ENCODE results near the gene NPC1L1.

Gene NPC1L1

GRCh38 chr7:44541028-44541869 lies at the start of gene NPC1L1:
NPC1L1 (minus strand) TSS chr7:44541330; CDS start chr7:44541259, 71 bp downstream.
- DNase-seq = no peak

DNA sequence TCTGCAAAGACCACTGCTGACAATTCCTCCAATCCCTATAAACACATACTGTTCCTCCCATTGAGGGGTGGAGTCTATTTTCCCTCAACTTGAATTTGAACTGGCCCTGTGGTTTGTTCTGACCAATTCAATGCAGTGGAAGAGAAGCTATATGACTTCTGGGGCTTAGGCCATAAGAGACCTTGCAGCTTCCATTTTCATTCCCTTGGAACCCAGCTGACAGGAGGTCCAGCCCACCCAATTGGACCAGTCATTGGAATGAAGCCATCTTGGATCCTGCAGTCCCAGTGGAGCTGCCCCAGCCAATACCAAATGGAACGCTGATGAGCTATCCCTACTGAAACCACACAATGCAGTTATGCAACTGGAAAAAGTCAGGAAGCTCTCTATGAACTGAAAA lies 49.8 kb upstream of the NPC1L1 start:
- no peak for DNase-seq

DNA sequence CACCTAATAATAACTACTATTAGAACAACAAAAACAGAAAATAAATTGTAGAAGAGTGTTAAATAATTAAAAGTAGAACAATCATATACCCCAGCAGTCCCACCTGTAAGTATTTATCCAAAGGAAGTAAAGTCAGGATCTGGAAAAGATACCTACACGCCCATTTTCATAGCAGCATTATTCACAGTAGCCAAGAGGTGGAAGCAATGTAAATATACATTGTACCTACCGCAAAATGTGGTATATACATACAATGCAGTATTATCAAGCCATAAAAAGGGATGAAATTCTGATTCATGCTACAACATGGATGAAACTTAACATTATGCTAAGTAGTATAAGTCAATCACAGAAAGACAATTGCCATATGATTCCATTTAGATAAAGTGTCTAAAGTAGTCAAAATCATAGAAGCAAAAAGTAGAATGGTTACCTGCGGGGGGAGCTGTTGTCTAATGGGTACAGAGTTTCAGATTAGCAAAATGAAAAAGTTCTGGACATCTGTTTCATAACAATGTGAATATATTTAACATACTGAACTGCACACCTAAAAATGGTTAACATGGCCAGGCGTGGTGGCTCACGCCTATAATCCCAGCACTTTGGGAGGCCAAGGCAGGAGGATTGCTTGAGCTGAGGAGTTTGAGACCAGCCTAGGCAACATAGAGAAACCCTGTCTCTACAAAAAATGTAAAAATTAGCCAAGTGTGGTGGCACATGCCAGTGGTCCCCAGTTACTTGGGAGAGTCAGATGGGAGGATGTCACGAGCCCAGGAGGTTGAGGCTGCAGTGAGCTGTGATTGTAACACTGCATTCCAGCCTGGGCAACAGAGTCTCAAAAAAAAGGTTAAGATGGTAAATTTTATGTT lies 46.9 kb upstream of the NPC1L1 start:
- peak; percentile 57 to 74 for DNase-seq

- DNase-seq = no peak
Observed at GRCh38 chr7:44583146-44583865, 42.2 kb upstream of the NPC1L1 start.

DNA sequence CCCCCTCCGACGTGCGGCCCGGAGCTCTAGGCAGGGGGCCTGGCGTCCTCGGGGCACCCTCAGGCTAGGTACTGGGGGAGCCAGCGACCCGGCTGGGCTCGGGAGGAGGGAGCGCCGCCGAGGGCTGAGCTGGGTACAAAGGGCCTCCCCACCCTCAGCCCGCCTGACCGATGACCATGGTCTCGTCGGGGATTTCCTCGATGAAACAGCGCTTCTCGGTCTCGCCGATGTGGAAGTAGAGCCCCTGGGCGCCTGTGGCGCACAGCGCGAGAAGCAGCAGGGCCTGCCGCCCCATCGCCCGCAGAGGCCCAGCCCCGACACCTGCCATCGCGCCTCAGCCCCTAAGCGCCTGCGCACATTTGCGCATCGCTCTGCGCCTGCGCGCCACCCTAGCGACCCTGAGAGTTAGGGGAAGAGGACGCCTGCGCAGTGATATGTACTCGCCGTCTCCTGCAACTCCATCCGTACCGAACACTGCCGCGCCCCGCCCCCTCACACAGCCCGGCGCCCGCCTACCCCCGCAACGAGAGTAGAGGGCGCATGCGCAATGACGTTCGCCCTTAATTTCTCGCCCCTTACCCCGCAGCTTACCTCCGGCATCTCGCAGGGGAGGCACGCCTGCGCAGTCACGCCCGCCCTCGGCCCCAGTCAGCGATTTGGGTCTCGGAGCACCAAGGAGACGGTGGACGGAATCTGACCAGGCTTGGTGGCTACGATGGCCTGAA lies 40.9 kb upstream of the NPC1L1 start, which contains the start of gene TMED4:
TSS of gene TMED4 (minus strand) at position 353 of the 725 bp plus-strand sequence. CDS start at position 328, 25 bp downstream.
- DNase-seq = peak; percentile 100

DNA sequence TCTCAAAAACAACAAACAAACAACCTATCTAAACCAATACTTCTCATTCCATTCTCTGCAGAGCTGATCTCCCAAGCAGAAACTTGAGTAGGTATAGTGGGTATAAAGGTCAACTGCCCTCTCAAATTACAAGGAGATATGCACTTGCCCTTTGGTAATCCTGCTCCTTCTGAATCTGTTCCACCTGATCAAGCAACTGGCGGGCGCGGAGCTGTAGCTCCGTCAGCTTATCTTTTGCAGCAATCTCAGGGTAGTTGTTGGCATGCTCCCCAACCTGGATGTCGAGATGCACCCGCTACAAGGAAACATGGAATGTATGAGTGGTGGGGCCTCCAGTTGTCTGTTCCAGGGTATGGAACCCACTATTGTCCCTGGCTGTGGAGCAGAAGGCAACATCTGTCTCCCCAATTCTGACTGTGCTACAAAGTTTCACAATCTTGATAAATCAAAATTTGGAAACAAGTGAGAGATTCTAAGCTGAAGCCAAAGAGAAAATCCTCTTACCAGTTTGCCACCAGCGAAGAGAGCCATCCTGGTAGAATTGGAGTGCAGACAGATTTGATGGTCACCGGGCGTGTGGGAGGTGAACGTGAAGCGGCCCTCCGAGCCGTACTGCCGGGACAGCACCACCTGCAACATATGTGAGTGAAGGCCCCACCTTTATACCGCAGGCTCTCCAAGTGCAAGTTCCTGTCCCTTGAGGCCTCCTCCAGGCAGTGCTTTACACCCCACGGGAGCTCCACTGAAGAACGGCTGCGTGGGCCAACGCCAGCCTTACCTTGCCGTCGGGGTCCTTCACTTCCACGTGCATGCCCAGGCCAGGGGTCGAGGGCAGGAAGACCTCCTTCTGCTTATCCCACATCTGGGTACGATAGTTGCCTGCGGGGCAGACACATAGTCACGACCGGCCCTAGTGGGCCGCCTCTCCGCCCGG lies 40.1 kb upstream of the NPC1L1 start:
- peak; percentile 39 to 44 for DNase-seq

GRCh38 chr7:44576228-44576627 lies 35.1 kb upstream of the NPC1L1 start:
- no peak for DNase-seq

- DNase-seq = no peak
Observed at GRCh38 chr7:44575054-44575453, 33.9 kb upstream of the NPC1L1 start.

DNA sequence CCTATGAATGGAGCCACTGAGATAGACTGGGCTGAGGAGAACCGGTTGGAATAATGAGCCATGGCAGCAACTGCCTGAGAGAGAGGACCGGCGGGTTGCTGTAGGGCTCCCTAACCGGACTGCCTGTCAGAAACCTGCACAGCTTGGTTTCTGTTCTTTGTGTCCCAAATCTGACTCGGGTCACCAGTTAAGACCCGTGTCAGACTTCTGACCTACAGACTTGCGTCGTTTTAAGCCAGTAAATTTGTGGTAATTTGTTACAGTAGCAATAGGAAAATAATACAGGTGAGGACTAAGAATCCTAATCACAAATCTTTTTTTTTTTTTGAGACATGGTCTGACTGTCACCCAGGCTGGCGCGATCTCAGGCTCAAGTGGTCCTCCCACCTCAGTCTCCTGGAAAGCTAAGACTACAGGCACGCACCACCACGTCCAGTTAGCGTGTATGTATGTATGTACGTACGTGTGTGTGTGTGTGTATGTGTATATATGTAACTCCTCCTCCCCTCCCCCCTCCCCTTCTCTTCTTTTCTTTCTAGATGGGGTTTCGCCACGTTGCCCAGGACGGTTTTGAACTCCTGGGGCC lies 33.2 kb upstream of the NPC1L1 start:
- DNase-seq = no peak

GRCh38 chr7:44573464-44574286 lies 32.5 kb upstream of the NPC1L1 start, which contains the start of gene DDX56:
DDX56 (minus strand) TSS chr7:44573908; CDS start chr7:44573895, 13 bp downstream.
- peak; percentile 90 to 93 for DNase-seq

GRCh38 chr7:44572771-44573170 lies 31.6 kb upstream of the NPC1L1 start:
- DNase-seq = no peak

DNA sequence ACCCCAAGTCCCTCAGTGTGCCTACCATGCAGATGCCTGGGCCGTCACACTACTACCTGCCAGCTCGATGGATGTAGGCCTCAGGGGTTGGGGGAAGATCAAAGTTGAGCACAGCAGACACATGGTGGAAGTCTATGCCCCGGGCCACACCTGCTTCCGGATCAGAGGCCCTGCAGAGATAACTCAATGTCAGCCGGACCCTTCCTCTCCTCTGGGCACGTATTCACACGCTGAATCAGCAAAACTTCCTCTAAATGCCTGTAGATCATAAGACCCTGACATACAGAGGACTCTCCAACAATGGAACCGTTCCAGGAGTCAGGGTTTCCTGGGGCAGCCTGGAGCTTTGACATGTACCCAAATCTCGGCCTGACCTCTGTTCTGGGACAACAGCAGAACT lies 28.8 kb upstream of the NPC1L1 start:
- no peak for DNase-seq

DNA sequence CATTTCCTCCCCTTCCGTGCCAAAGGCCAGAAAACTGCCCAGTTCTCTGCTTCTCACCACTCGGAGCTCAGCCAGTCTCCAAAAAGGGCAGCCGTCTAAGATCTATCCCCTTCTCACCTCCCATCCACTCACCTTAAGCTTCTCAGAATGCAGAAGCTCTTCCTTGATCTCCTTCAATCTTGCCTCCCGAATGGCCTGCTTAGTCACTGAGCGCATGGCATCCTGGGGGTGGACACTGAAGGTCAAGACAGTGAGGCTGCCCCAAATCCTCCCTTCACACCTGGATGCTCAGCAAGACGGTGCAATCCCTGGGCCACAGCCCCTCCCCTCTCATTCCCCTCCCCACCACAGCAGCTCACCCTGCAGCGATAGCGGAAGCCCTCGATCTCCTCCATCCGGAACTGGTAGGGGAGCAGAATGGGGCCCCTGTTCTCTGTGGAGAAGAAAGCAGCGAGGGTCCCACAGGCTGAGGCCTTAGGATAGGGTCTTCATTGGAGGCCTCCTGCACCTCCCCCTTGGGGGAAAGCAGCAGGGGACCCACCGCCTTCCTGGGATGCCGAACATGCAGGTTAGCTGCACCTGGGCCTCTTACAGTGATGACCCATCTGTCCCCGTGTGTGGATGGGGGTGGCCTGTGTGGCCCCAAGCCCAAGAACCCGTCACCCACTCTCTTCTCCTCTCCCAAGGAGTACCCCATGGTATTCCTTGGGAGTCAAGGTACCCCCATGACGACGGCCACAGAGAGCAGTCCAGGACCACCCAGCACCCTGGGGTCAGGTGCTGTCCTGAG lies 27.8 kb upstream of the NPC1L1 start:
- no peak for DNase-seq

- DNase-seq = no peak
Observed at GRCh38 chr7:44567884-44568283, 26.8 kb upstream of the NPC1L1 start.

DNA sequence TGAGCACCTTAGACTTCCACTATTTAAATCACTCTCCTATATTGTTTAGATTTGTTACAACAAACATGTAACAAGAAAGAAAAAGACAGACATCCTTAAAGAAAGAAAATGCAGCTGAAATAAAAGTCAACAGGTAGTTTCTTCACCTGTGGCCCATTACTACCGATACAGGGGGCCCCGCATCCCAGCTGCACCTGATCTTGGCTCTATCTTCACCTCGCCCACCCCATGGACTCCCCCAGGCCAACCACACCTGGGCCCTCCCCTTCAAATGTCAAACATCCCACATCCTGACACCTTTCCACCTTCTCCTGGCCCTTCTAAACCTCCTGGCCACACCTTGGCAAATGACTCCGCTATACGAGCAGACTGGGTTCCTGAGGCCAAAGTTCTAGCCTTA lies 25.6 kb upstream of the NPC1L1 start:
- DNase-seq = no peak

GRCh38 chr7:44565795-44566559 lies 24.8 kb upstream of the NPC1L1 start:
- DNase-seq = no peak

DNA sequence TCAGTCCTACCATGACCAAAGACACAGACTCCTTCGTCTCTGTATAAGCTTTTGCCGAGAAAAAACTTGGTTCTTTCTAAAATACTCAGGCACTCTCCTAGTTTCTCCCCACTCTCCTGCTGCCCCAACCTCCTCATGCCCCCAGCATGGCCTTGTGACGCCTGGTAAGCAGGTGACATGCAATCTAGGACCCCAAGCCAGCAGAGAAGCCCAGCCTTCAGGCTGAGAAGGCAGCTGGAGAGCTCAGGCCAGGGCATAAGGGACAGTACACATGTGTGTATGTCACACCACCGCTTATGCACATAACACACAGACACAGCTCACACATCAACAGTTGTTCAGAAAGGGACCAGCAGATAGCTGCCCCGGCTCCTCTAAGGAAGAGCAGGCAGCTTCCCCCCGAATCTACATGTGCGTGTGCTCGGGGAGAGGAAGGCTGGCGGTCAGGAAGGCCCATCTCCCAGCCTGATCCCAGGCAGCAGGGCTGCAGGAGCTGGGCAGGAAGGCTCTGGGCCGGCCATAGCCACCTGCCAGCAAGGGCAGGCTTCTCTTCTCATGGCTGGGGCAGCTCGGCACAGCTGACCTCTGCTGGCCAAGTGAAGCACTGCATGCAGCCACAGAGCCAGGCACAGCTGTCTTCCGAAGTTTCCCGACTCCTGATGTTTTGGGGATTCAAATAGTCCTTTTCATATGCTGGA lies 24.1 kb upstream of the NPC1L1 start:
- peak; percentile 42 to 53 for DNase-seq
